ENCODE measurements around the gene MKNK1.

MKNK1 gene

DNA sequence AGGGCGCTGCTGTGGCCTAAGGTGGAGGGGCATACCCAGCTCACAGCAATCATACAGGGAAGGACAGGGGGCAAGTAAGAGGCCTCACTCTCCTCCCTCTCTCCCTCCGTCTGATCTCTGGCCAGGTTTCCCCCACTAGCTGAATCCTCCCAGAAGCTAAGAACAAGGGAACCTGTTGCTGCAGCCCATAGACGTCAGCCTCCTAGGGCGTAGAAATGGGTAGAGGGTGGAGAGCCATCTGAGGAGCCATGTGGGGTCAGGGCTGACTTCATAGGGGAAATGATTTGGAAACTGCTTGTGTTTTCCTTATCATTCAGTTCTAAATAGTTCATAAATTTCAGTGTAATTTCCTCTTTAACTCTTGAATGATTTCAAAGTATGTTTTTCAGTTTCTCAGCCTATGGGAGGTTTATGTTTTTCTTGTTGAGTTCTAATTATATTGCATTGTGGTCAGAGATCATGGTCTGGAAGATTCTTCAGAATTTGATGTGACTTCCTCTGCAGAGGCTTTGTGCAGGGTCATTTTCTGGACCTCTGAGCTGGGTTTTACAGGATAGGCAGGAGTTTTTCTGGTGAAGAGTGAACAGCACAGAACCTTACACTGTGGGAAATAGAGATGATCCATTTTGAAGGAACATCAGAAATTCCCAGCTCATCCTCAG is 14.8 kb upstream of the MKNK1 start:
- no peak for DNase-seq

- no peak for DNase-seq
Measured at GRCh38 chr1:46617833-46618232, 13.8 kb upstream of the MKNK1 start.

DNA sequence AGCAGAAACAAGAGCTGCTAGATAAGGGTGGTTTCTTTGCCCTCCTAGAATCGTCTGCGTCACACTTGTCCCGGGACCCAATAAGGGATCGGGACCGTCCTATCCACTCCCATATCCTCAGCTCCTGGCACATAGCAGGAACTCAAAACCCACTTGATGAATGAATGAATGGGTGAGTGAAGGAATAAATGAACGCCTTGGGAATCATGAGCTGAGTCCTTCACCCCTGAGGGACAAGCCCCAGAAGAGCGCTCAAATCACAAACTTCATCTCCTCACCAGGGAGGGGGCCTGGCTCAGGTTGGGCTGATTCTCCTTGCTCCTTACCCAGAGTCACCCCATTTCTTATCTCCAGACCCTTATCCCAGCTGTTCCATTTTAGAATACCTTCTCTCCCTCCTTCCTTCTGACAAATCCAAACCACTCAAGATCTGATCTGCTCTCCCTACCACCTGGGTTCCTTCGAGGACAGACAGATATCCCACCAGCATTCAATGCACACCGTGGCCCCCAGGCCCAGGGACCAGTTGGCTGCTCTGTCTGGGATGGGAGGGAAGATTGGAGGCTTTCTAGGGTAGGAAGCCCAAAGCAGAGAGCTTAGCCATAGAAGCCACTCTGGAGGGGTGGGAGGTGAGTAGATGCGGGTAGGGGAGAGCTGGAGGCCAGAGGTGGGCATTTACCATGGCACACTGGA is 13.2 kb upstream of the MKNK1 start:
- no peak for DNase-seq

GRCh38 chr1:46616277-46617107 is 12.4 kb upstream of the MKNK1 start, which contains the start of gene MOB3C:
Gene MOB3C, minus strand, starts transcription at chr1:46616811. Its CDS starts 3,490 bp downstream, at chr1:46613321.
- DNase-seq: peak; percentile 52 to 64 (median 60)

- DNase-seq: peak in 1 of 6 experiments; percentile 28
Measured at GRCh38 chr1:46615735-46616134, 11.7 kb upstream of the MKNK1 start.

DNA sequence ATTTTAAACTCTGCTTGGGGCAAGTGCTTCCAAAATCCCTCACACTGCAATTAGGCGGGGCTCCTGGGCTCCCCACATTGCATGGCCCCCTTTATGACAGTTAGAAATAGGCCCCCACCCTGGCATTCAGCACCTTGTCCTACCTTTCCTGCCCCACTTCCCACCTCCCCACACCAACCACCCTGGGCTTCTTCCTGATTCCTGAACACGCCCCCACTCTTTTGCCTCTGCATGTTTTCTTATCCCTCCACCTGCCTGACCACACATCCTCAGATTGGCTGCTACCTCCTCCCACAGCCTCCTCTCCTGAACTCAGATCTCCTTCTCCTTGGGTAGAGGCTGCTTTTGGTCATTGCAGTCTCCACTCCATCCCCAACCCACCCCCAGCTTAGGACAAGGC is 11.0 kb upstream of the MKNK1 start:
- no peak for DNase-seq

DNA sequence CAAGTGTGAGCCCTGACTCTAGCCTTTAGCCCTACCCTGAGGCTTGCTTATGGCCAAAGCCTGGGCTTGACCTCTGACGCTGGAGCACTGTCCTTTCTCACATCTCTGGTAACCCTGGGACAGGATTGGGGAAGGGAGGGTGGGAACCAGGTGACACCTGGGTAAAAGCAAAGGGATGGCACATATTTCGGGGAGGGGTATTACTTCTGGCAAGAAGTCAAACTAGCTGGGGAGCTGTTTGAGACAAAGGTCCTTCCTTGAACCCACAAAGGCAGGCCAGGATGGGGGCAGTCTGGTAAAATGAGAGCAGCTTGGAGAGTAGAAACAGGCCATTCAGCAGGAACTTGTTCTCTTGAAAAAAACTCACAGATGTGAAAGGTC is 10.5 kb upstream of the MKNK1 start:
- DNase-seq: no peak

DNA sequence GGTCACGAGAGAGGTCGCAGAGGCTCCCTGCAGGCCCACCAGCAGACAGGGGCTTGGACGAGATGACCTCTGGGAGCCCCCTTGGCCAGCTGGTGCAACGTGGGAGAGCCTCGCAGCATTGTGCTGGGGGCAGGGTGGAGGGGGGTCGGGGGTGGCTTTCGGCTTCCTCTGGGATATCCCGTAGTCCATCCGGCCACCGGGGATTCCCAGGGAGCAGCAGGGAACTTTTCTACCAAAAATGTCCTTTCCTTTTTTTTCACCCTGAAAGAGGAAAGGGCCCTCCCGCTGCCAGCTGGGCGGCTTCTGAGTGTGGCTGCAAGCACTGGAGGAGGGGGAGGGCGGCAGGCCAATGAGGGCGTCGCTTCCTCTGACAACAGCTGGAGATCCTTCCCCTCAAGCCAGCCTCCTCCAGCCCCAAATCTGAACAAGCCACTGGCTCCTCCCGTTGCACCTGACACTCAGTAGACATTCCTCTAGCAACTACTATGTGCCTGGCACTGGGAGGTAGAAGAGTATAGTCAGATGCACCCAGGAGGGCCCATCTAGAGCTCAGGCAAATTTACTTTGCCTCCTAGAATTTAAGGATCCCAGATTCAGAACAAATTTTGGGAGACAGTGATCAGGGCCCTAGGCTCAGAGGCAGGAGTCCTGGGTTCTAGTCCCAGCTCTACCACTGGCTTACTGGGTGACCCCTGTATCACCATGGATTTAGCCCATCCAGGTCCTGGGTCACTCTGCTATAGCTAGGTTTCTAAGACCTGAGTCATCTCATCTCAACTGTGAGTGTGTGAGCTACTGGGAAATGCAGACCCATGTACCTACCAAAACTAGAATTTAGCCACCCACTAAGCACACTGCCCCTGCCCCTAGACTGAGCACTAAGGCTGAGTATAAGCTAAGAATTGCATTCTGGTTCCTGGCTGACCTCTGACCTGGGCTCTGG is 9.9 kb upstream of the MKNK1 start:
- DNase-seq: peak; percentile 3 to 37 (median 18)

DNA sequence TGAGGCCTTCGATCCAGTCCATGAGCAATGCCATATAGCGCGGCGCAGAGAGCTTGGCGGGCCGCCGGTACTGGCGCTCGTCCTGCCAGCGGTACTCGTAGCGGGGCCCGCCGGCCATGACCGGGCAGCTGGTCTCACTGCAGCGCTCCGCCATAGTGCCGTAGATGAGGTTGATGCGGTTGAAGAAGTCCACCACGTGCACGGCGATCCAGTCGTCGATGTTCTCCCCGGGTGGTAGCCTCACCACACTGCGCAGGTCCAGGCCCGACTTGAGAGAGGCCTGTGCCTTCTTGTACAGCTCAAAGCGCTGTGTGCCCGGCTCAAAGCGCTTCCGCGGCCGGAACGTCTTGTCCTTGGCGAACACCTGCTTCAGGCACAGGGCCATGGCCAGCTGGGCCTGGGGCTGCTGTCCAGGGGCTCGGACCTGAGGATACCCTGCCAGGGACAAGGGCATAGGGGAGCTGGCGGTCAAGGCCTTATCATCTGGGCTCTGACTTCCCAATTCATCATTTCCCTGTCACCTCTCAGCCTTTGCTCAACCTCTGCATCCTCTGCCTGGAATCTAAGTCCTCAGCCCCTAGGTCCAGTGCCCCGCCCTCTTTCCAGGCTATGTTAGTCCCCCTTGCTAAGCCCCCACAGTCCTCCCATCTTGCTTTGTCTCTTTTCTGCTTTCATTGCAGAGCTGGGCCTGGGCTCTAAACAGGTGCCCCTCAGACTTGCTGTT is 9.0 kb upstream of the MKNK1 start:
- DNase-seq: no peak

DNA sequence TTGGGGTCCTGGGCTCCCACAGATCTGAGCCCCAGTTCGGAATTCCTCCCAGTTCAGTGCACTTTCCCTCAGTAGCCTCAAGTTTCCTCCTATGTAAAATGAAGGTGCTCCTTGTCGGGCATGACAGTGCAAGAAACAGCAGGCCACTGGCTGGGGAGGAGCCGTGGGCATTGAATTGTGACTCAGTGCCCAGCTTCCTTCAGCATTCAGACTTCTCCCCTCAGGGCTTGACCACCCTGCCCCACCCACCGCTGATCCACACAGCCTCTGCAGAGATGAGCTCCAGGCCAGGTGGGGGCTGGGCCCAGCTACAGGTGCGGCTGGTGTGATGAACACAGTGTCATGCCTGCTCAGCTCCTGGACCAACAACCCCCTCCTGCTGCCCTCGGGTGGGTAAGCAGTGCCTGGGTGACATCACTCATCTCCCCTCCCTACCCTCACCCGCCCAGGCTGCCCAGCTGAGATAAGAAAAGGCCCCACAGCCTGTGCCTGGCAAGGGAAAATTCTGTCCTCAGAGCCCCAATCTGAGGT is 7.7 kb upstream of the MKNK1 start:
- no peak for DNase-seq

- DNase-seq: no peak
Measured at GRCh38 chr1:46607345-46608130, 3.5 kb upstream of the MKNK1 start.

DNA sequence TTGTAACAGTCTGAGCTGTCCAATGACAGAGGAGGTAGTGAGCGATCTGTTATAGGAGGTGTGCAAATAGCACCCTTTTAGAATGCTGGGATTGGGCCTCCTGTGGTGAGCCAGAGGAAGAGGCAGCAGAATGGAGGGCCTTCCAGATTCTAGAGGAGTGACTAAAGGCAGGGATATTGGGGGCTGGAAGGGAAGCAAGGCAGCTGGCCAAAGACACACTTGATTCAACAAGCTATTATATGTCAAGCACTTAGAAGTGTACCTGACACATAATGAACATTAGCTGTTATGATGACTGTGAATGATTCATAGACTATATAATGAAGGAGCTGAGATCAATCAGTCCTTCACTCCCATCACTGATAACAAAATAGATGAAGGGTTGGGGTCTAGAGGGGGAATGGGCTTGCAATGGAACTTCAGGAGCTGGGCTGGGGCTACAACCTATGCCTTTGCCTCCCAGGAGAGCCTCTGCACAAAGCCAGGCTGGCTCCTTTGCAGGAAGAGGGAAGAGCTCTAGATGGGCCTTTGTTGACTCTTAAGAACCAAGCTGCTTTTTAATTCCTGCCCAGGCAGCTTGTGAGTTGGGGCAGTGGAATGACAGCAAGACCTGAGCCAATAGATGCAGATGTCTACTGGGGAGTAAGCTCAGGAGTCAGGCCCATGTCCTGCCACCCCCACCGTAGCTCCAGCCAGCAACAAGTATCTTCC is 2.3 kb upstream of the MKNK1 start:
- no peak for DNase-seq

- DNase-seq: peak in 2 of 6 experiments; percentile 3 to 9
Measured at GRCh38 chr1:46605232-46605631, 1.2 kb upstream of the MKNK1 start.

GRCh38 chr1:46603481-46603857 is 599 bp downstream of the MKNK1 start:
- DNase-seq: no peak

GRCh38 chr1:46601257-46602007 is 2.6 kb downstream of the MKNK1 start:
- DNase-seq: no peak

DNA sequence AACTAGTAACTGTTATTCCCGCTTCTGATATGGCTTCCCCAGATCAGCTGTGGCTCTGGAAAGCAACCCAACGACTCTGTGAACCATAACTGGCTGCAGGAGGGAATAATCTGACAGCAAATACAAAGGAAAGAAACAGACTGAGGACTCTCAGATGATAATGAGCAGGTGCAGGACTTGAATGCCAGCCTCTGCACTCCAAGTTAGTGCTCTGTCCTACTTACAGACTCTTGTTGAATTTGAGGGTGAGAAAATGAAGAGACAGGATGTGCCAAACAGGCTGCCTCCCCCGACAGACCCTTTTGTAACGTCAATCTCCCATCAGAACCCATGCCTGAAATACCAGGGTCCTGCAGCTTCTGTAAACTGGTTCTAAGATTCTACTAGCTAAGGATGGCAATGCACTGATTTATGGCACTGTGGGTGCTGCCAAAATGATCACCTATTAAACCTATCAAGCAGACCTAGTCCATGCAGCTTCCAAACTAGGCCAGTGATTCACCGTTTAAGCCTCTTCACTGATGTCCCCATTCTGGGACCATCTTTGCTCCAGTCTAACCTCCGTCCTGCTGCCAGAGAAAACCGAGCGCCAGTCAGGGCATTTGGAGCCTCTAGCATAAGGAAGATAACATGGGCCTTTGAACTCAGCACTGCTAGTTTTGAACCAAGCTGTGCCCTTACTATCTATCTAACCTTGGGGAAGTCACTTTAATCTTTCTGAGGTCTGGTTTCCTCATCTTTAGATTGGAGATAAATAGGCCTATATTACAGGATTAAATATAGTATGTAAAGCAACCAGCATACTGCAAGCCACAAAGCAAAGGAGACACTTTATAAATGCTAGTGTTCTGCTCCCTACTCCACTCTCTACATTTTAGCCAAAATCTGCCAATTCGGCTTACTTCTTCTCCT is 4.8 kb downstream of the MKNK1 start:
- no peak for DNase-seq

DNA sequence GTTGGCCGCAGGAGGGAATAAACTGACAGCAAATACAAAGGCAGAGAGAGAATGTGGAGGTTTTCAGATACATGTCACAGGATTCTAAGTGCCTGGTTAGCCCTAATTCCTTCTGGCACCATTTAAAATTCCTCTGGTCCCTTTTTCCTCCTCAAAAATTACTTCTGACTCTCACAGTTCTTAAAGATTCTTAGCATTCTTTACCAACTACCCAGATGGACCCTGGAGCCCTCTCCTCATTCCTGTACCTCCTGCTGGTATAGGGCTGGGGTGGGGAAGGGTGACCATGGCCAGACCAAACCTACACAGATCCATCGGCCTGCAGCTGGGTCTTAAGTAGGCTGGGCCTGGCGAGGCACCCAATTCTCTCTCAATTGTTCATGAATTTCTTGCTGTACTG is 7.2 kb downstream of the MKNK1 start:
- no peak for DNase-seq

- no peak for DNase-seq
Measured at GRCh38 chr1:46596036-46596435, 8.0 kb downstream of the MKNK1 start.

Data from stimulated activated naive CD4-positive, alpha-beta T cell (primary cell).